NT2/D1 (cell line): ENCODE results near the gene PTPRB.

Experiments used
- SUZ12 ChIP-seq: IDR thresholded peaks from 2 replicates; pipeline ENCODE4 v1.6.1; 2011; ENCODE audit not compliant: insufficient read length, insufficient read depth; ENCODE audit errors: extremely low read depth
- YY1 ChIP-seq: IDR thresholded peaks from 2 replicates; pipeline ENCODE4 v1.6.1; 2011; ENCODE audit not compliant: insufficient read length, insufficient read depth
- ZNF274 ChIP-seq: IDR thresholded peaks from 2 replicates; pipeline ENCODE4 v1.6.1; 2011; ENCODE audit warnings: mild to moderate bottlenecking, low read depth, low read length

DNA sequence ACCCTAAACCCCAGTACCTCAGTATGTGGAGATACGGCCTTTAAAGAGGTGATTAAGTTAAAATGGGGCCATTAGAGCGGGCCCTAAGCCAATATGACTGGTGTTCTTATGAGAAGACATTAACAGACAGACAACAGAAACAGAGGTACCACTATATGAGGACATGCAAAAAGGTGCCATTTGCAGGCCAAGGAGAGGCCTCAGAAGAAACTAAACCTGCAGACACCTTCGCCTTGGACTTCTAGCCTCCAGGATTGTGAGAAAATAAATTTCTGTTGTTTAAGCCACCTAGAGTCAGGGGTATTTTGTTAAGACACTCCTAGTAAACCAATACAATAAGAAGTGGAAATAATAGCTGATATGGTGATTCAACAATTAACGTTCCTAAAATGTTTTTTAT is 32.6 kb downstream of the PTPRB start:
- TF ChIP-seq YY1 (no peak), ZNF274 (no peak), SUZ12 (no peak)
